ENCODE results near the gene PPM1H.

The PPM1H gene

DNA sequence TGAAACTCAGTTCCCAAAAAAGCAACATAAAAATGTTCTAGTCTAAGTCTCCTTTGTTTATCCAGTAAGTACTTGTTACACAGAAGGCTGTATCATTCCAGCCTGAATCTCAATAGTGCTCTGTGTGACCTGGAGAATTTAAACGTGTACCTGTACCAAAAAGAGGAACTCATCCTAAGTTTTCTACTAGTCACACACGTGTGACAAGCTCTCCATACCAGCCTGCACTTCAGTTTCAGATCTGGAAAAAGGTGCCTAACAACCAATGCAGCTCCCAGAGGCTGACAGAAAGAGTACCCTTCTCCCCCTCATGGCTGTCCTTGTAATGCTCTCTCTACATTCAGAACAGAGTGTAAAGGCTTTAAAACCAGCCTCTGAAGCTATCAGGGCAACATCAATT lies 27.4 kb downstream of the PPM1H start (continued):
- TF ChIP-seq, protein P1, sequence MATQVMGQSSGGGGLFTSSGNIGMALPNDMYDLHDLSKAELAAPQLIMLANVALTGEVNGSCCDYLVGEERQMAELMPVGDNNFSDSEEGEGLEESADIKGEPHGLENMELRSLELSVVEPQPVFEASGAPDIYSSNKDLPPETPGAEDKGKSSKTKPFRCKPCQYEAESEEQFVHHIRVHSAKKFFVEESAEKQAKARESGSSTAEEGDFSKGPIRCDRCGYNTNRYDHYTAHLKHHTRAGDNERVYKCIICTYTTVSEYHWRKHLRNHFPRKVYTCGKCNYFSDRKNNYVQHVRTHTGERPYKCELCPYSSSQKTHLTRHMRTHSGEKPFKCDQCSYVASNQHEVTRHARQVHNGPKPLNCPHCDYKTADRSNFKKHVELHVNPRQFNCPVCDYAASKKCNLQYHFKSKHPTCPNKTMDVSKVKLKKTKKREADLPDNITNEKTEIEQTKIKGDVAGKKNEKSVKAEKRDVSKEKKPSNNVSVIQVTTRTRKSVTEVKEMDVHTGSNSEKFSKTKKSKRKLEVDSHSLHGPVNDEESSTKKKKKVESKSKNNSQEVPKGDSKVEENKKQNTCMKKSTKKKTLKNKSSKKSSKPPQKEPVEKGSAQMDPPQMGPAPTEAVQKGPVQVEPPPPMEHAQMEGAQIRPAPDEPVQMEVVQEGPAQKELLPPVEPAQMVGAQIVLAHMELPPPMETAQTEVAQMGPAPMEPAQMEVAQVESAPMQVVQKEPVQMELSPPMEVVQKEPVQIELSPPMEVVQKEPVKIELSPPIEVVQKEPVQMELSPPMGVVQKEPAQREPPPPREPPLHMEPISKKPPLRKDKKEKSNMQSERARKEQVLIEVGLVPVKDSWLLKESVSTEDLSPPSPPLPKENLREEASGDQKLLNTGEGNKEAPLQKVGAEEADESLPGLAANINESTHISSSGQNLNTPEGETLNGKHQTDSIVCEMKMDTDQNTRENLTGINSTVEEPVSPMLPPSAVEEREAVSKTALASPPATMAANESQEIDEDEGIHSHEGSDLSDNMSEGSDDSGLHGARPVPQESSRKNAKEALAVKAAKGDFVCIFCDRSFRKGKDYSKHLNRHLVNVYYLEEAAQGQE (tag by site-specific recombination; IDR thresholded peaks at IDR 0.05) = no peak
- TF ChIP-seq ZNF292 (tag by site-specific recombination; IDR thresholded peaks at IDR 0.05; ENCODE audit: borderline replicate concordance, low read depth) (no peak), ZNF510 (tag by site-specific recombination; IDR thresholded peaks at IDR 0.05; ENCODE audit: insufficient replicate concordance) (no peak), ZNF629 (tag by site-specific recombination; IDR thresholded peaks at IDR 0.05) (no peak), ZNF701 (tag by site-specific recombination; IDR thresholded peaks at IDR 0.05) (no peak), ZNF121 (tag by site-specific recombination; IDR thresholded peaks at IDR 0.05) (no peak), ZNF157 (tag by site-specific recombination; IDR thresholded peaks at IDR 0.05) (no peak)
- TF ChIP-seq, protein P2, sequence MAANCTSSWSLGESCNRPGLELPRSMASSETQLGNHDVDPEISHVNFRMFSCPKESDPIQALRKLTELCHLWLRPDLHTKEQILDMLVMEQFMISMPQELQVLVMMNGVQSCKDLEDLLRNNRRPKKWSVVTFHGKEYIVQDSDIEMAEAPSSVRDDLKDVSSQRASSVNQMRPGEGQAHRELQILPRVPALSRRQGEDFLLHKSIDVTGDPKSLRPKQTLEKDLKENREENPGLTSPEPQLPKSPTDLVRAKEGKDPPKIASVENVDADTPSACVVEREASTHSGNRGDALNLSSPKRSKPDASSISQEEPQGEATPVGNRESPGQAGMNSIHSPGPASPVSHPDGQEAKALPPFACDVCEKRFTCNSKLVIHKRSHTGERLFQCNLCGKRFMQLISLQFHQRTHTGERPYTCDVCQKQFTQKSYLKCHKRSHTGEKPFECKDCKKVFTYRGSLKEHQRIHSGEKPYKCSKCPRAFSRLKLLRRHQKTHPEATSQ (tag by site-specific recombination; IDR thresholded peaks at IDR 0.05) = no peak
- TF ChIP-seq, protein P3, sequence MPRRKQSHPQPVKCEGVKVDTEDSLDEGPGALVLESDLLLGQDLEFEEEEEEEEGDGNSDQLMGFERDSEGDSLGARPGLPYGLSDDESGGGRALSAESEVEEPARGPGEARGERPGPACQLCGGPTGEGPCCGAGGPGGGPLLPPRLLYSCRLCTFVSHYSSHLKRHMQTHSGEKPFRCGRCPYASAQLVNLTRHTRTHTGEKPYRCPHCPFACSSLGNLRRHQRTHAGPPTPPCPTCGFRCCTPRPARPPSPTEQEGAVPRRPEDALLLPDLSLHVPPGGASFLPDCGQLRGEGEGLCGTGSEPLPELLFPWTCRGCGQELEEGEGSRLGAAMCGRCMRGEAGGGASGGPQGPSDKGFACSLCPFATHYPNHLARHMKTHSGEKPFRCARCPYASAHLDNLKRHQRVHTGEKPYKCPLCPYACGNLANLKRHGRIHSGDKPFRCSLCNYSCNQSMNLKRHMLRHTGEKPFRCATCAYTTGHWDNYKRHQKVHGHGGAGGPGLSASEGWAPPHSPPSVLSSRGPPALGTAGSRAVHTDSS (tag by site-specific recombination; IDR thresholded peaks at IDR 0.05) = no peak

DNA sequence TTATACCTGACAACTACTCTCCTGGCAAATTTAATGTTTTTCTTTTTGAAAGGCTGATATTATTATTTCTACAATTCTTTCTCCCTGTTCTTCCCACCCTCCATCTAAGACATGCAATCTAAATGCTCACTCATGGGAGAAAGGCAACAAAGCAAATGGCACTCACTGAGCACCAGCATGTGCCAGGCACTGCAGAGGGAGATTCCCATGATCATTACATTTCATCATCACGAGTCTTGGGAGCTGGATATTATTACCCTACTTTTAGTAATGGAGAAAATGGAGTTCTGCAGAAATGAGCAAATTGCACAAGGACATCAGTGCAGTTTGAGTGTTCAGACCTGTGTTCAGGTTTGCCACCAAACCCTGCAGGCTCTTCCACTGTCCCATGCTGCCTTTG lies 27.9 kb downstream of the PPM1H start:
- CTCF ChIA-PET = interaction anchor here (1.1 to 1.3 kb wide), 3 partner anchors 28 to 245 kb away, joined by 3 read pairs; partner anchors contain the start of gene PPM1H
- no peak for TF ChIP-seq ZNF391 (tag by site-specific recombination; IDR thresholded peaks at IDR 0.05; ENCODE audit: borderline replicate concordance, low read depth)
- TF ChIP-seq ZNF169 (tag by site-specific recombination; IDR thresholded peaks at IDR 0.05) = no peak
- no peak for TF ChIP-seq ZNF791 (tag by site-specific recombination; IDR thresholded peaks at IDR 0.05)
- TF ChIP-seq ZNF214 (tag by site-specific recombination; IDR thresholded peaks at IDR 0.05; ENCODE audit: borderline replicate concordance) = no peak
- TF ChIP-seq, protein P4, sequence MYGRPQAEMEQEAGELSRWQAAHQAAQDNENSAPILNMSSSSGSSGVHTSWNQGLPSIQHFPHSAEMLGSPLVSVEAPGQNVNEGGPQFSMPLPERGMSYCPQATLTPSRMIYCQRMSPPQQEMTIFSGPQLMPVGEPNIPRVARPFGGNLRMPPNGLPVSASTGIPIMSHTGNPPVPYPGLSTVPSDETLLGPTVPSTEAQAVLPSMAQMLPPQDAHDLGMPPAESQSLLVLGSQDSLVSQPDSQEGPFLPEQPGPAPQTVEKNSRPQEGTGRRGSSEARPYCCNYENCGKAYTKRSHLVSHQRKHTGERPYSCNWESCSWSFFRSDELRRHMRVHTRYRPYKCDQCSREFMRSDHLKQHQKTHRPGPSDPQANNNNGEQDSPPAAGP (tag by site-specific recombination; IDR thresholded peaks at IDR 0.05) = no peak
- no peak for TF ChIP-seq ZNF561 (tag by site-specific recombination; IDR thresholded peaks at IDR 0.05; ENCODE audit: borderline replicate concordance)
- TF ChIP-seq ZNF114 (tag by site-specific recombination; IDR thresholded peaks at IDR 0.05) = no peak
- TF ChIP-seq ZNF560 (tag by site-specific recombination; IDR thresholded peaks at IDR 0.05; ENCODE audit: borderline replicate concordance) = no peak
- no peak for TF ChIP-seq SCRT2 (tag by site-specific recombination; IDR thresholded peaks at IDR 0.05)
- no peak for TF ChIP-seq ZNF610 (tag by site-specific recombination; IDR thresholded peaks at IDR 0.05; ENCODE audit: borderline replicate concordance)
- TF ChIP-seq BCL11B (tag by site-specific recombination; IDR thresholded peaks at IDR 0.05; ENCODE audit: low read depth) = no peak
- TF ChIP-seq SETDB1 (IDR thresholded peaks at IDR 0.05; ENCODE audit: insufficient read length, low read length) = no peak
- TF ChIP-seq, protein P5, sequence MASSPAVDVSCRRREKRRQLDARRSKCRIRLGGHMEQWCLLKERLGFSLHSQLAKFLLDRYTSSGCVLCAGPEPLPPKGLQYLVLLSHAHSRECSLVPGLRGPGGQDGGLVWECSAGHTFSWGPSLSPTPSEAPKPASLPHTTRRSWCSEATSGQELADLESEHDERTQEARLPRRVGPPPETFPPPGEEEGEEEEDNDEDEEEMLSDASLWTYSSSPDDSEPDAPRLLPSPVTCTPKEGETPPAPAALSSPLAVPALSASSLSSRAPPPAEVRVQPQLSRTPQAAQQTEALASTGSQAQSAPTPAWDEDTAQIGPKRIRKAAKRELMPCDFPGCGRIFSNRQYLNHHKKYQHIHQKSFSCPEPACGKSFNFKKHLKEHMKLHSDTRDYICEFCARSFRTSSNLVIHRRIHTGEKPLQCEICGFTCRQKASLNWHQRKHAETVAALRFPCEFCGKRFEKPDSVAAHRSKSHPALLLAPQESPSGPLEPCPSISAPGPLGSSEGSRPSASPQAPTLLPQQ (tag by site-specific recombination; IDR thresholded peaks at IDR 0.05) = no peak
- no peak for TF ChIP-seq ZNF830 (tag by site-specific recombination; IDR thresholded peaks at IDR 0.05; ENCODE audit: low read depth)
- H3K36me3 ChIP-seq (ENCODE audit: control insufficient read depth in 2 of 2, insufficient read depth in 1 of 2, low read length in 2 of 2) = no peaks in the 10 kb centered on the region

More for the DNA sequence above, 27.9 kb downstream of the PPM1H start:
- POLR2A ChIA-PET = no interaction called here
- no peaks in the 10 kb centered on the region; the same call in 1 of the 2 replicates for H3K4me1 ChIP-seq (ENCODE audit: control insufficient read depth, insufficient read depth, low read length)
- no peaks in the 10 kb centered on the region for H3K9me3 ChIP-seq (ENCODE audit: control insufficient read depth, insufficient read depth, low read depth, low read length)
- no peak overlapping the region for H3K27ac ChIP-seq (ENCODE audit: extremely low read depth, low read depth, low read length)
- no peak overlapping the region for H3K4me3 ChIP-seq (ENCODE audit: low read depth, low read length)
